SJSA1 (cell line): ENCODE measurements around the gene SSX7. TPM values are rescaled to one million over a fixed set of nuclear protein-coding genes. Genes with fewer than 3 reads are reported as not detected.
"Not testable (repeated sequence)": the region's sequence is repeated elsewhere in the genome, so short reads cannot be mapped to it uniquely, and the experiment has no call there.

Source experiments
- DNase-seq, 2 experiments: peaks; one replicate each; pipeline ENCODE4 v3.0.0-alpha.2; 2015 to 2020; ENCODE audit warnings: low spot score in 2 of 2, low read depth in 1 of 2
- H3K27ac ChIP-seq: fragments of 250-450 bp; sonication (Bioruptor Pico); 2 replicates; pipeline ENCODE4 v1.5.1; 2020; ENCODE audit warnings: mild to moderate bottlenecking, moderate library complexity
- H3K27me3 ChIP-seq: fragments of 250-450 bp; sonication (Bioruptor Pico); replicated peaks from 2 replicates; pipeline ENCODE4 v1.5.1; 2020; ENCODE audit warnings: mild to moderate bottlenecking, moderate library complexity
- H3K36me3 ChIP-seq: fragments of 250-450 bp; sonication (Bioruptor Pico); 2 replicates; pipeline ENCODE4 v1.5.1; 2020; ENCODE audit warnings: mild to moderate bottlenecking
- H3K4me1 ChIP-seq: fragments of 250-450 bp; sonication (Bioruptor Pico); replicated peaks from 2 replicates; pipeline ENCODE4 v1.6.1; 2021; ENCODE audit warnings: mild to moderate bottlenecking
- H3K4me3 ChIP-seq: fragments of 250-450 bp; sonication (Bioruptor Pico); 2 replicates; pipeline ENCODE4 v1.5.1; 2020; ENCODE audit warnings: mild to moderate bottlenecking
- H3K9me3 ChIP-seq: fragments of 250-450 bp; sonication (Bioruptor Pico); replicated peaks from 2 replicates; pipeline ENCODE4 v1.5.1; 2020; ENCODE audit warnings: mild to moderate bottlenecking
- total RNA-seq: library from RNA; depleted of rRNA; stranded (reverse); fragments of >200 nt; shearing (Covaris generic); gene quantifications from 2 replicates; pipeline ENCODE4 v1.2.3, GENCODE V29; 2014; rRNA removed

SSX7 gene, protein sequence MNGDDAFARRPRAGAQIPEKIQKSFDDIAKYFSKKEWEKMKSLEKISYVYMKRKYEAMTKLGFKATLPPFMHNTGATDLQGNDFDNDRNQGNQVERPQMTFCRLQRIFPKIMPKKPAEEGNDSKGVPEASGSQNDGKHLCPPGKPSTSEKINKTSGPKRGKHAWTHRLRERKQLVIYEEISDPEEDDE
- not detected in 2 replicates for total RNA-seq

- H3K36me3 ChIP-seq, H3K27ac ChIP-seq, H3K4me3 ChIP-seq, H3K27me3 ChIP-seq, H3K4me1 ChIP-seq, H3K9me3 ChIP-seq, DNase-seq: not testable (repeated sequence)
Observed at GRCh38 chrX:52654800-52655199, at the start of gene SSX7. Gene SSX7 (minus strand): TSS chrX:52654900. CDS start chrX:52653472, 1,428 bp downstream.

- H3K36me3 ChIP-seq: not testable (repeated sequence)
Observed at GRCh38 chrX:52692034-52692433, 37.3 kb upstream of the SSX7 start.

GRCh38 chrX:52662218-52662617 lies 7.5 kb upstream of the SSX7 start:
- not testable (repeated sequence) for DNase-seq, H3K27ac ChIP-seq, H3K9me3 ChIP-seq, H3K4me1 ChIP-seq, H3K4me3 ChIP-seq, H3K36me3 ChIP-seq, H3K27me3 ChIP-seq

More at GRCh38 chrX:52692034-52692433, 37.3 kb upstream of the SSX7 start:
- not testable (repeated sequence) for DNase-seq, H3K4me3 ChIP-seq, H3K27me3 ChIP-seq, H3K9me3 ChIP-seq, H3K4me1 ChIP-seq, H3K27ac ChIP-seq

DNA sequence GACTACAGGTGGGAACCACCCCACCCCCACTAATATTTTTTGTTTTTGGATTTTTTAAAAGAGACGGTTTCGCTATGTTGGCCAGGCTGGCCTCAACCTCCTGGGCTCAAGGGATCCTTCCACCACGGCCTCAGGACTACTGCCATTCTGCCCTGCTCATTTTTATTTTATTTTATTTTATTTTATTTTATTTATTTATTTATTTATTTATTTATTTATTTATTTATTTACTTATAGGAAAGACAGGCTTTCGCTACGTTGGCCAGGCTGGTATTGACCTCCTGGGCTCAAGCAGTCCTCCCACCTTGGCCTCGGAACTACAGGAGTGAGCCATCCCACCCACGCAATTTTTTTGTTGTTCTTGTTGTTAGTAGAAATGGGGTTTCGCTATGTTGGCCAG lies 775 bp upstream of the SSX7 start:
- not testable (repeated sequence) for H3K9me3 ChIP-seq, H3K4me1 ChIP-seq, H3K27me3 ChIP-seq, H3K4me3 ChIP-seq, H3K36me3 ChIP-seq, H3K27ac ChIP-seq, DNase-seq

- not testable (repeated sequence) for H3K27me3 ChIP-seq, DNase-seq, H3K27ac ChIP-seq, H3K4me3 ChIP-seq, H3K9me3 ChIP-seq, H3K4me1 ChIP-seq, H3K36me3 ChIP-seq
Observed at GRCh38 chrX:52650676-52651075, 4.0 kb downstream of the SSX7 start.

DNA sequence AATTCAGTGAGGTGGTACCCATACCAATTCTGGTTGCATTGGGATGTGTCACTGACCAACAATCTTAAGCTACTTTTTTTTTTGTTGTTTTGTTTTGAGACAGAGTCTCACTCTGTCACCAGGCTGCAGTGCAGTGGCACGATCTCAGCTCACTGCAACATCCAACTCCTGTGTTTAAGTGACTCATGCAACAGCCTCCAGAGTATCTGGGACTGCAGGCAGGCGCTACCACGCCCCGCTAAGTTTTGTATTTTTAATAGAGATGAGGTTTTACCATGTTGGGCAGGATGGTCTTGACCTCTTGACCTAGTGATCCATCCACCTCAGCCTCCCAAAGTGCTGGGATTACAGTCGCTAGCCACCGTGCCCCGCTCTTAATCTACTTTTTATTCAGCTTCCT lies 5.7 kb downstream of the SSX7 start:
- H3K36me3 ChIP-seq, H3K27me3 ChIP-seq, DNase-seq, H3K4me3 ChIP-seq, H3K4me1 ChIP-seq, H3K9me3 ChIP-seq, H3K27ac ChIP-seq: not testable (repeated sequence)

DNA sequence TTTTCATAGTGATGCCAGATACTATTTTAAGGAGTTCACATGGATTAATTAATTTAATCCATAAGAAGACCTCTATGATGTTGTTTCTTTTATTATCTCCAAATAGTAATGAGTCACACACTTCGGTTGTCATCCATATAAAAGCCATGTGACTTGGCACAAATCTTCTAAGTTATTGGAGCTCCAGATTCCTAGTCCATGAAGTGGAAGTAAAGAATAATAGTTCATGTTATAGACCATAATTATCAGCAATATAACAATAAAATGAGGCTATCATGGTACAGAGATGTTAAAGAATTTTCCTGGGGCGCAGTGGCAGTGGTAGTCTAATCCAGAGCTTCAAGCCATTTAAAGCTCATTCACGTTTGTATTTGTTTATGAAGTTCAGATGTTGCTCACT lies 26.2 kb downstream of the SSX7 start:
- H3K4me3 ChIP-seq, H3K27ac ChIP-seq, DNase-seq, H3K9me3 ChIP-seq, H3K4me1 ChIP-seq, H3K27me3 ChIP-seq, H3K36me3 ChIP-seq: not testable (repeated sequence)

DNA sequence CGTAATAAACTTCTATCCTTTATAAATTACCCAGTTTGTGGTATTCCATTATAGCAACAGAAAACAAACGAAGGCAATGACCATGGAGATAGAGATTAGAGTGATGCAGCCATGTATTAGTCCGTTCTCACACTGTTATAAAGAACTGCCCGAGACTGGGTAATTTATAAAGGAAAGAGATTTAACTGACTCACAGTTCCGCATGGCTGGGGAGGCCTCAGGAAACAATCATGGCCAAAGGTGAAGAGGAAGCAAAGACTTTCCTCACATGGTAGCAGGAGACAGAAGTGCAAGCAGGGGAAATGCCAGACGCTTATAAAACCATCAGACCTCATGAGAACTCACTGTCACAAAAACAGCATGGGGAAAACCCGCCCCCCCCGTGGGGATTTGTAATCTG lies 34.0 kb downstream of the SSX7 start:
- not testable (repeated sequence) for H3K27me3 ChIP-seq, H3K4me1 ChIP-seq, H3K36me3 ChIP-seq, H3K4me3 ChIP-seq, H3K9me3 ChIP-seq, H3K27ac ChIP-seq, DNase-seq

DNA sequence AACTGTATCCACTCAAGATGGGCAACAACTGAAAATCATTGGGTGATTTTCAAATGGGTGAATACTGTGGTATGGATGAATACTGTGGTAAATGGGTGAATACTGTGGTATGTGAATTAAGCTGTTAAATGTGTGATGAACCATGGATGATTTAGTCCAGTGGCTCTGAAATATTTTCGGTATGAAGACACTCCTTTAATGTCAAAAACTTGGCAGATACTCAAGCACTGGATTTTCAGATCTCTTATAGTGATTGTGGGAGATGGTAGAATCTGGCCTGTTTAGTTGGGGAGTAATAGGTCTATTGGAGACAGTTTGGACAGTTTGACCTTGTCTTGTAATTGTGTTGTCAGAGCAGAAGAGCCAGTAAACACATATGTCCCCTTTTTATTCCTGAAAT lies 45.7 kb downstream of the SSX7 start:
- DNase-seq: no peak

DNA sequence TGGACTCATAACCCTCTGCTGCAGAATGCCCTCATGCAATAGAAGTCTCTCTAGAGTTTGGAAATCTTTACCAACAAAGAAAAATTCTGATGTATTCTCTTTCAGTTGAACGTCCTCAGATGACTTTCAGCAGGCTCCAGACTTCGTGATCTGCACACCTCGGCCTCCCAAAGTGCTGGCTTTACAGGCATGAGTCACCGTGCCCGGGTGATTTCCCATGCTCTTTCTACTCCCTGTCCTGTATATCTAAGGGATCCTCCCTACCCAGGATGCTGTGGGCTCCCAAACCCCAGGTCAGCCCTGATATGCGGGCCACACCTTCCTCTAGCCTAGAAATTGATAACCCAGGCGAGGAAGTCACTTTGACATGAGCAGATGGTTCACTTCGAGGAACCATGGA lies 51.5 kb downstream of the SSX7 start:
- DNase-seq, H3K4me1 ChIP-seq: not testable (repeated sequence)

More for the DNA sequence above, 45.7 kb downstream of the SSX7 start:
- no peaks in the 10 kb centered on the region for H3K4me1 ChIP-seq
- H3K9me3 ChIP-seq: no peaks in the 10 kb centered on the region
- no peaks in the 10 kb centered on the region; the same call in 1 of the 2 replicates for H3K27me3 ChIP-seq
- no peak overlapping the region for H3K27ac ChIP-seq
- H3K4me3 ChIP-seq: no peak overlapping the region
- H3K36me3 ChIP-seq: no peaks in the 10 kb centered on the region

GRCh38 chrX:52598886-52599285 lies 55.8 kb downstream of the SSX7 start:
- Histone ChIP-seq H3K27me3 (no peaks in the 10 kb centered on the region), H3K4me1 (no peaks in the 10 kb centered on the region), H3K36me3 (no peaks in the 10 kb centered on the region), H3K9me3 (no peaks in the 10 kb centered on the region), H3K27ac (no peak overlapping the region), H3K4me3 (no peak overlapping the region)
- DNase-seq: no peak

More for the DNA sequence above, 51.5 kb downstream of the SSX7 start:
- not testable (repeated sequence) for H3K36me3 ChIP-seq, H3K9me3 ChIP-seq, H3K27me3 ChIP-seq, H3K27ac ChIP-seq, H3K4me3 ChIP-seq

DNA sequence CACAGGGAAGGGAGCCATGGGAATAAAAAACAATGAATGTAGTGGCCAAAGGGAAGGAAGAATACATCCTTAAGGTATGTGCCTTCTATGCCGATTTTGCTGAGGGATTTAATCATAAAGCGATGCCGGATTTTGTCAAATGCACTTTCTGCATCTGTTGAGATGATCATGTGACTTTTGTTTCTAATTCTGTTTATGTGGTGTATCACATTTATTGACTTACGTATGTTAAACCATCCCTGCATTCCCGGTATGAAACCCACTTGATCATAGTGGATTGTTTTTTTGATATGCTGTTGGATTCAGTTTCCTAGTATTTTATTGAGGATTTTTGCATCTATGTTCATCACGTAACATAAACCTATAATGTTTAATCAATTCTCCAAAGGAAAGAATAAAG lies 60.0 kb downstream of the SSX7 start:
- no peaks in the 10 kb centered on the region for H3K4me1 ChIP-seq
- no peak for DNase-seq
- no peaks in the 10 kb centered on the region for H3K36me3 ChIP-seq
- H3K27ac ChIP-seq: no peak overlapping the region
- H3K4me3 ChIP-seq: no peak overlapping the region
- H3K9me3 ChIP-seq: no peaks in the 10 kb centered on the region
- H3K27me3 ChIP-seq: no peaks in the 10 kb centered on the region

Other genes starting within 250 kb of the SSX7 start
- gene XAGE1A, start 159.1 kb downstream of the SSX7 start, total RNA-seq: not detected in 2 replicates
- not detected in 2 replicates for gene XAGE1B, start 137.8 kb downstream of the SSX7 start, total RNA-seq
- gene SSX2, start 52.3 kb upstream of the SSX7 start, total RNA-seq: not detected in 2 replicates
- not detected in 2 replicates for gene SSX2B, start 96.4 kb upstream of the SSX7 start, total RNA-seq
- gene SPANXN5, start 142.5 kb upstream of the SSX7 start, total RNA-seq: not detected in 2 replicates
- not detected in 2 replicates for gene XAGE5, start 156.4 kb upstream of the SSX7 start, total RNA-seq
- gene XAGE3, start 213.2 kb upstream of the SSX7 start, total RNA-seq: not detected in 2 replicates
- gene FAM156B, start 242.4 kb upstream of the SSX7 start, total RNA-seq: 12.4 and 13.5 TPM in 2 replicates